Umbilical cord (tissue), 2 donors: Measurements from ENCODE around the gene BABAM2. TPM values are rescaled to one million over a fixed set of nuclear protein-coding genes. Genes with fewer than 3 reads are reported as not detected.

Experiments used
- DNase-seq: peaks from one replicate; pipeline ENCODE4 v3.0.0-alpha.2; 2015; ENCODE audit warnings: low spot score
- total RNA-seq: library from RNA; depleted of rRNA; stranded (reverse); fragments of >200 nt; gene quantifications from one replicate; pipeline ENCODE4 v1.2.3, GENCODE V29; 2014; ENCODE audit warnings: low replicate concordance; ENCODE audit not compliant: insufficient read depth

Gene BABAM2
- total RNA-seq, 1 donor from 2014 or later, result 38.5 TPM

DNA sequence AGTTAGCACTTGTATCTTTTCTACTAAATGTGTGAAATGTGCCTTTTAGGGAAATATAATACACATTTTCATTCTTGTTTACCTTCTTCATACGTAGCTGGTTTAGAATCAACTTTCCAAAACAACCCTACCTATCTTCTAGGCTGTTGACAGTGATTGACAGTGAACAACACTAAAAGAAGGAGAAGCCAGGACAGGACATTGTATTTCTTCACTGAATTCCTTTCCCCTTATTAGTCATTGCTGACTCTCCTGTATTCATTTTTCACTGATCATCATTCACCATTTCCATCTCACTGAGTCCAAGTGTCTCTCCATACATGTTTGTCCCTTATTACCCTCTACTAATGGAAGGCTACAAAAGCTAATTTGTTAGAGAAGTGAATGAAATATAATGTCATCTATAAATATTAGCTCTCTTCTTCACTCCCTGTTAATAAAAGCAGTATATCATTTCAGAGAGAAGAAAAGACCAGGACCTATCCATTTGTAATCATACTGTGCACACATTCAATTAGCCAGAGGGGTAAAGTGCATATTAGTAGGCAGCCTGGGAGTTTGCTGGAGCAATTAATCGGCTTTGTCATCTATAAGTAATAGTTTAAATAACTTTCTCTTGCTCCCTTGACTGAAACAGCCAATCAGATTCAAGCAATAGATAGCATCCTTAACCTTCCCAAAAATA lies 309.6 kb downstream of the BABAM2 start:
- no peak for DNase-seq

DNA sequence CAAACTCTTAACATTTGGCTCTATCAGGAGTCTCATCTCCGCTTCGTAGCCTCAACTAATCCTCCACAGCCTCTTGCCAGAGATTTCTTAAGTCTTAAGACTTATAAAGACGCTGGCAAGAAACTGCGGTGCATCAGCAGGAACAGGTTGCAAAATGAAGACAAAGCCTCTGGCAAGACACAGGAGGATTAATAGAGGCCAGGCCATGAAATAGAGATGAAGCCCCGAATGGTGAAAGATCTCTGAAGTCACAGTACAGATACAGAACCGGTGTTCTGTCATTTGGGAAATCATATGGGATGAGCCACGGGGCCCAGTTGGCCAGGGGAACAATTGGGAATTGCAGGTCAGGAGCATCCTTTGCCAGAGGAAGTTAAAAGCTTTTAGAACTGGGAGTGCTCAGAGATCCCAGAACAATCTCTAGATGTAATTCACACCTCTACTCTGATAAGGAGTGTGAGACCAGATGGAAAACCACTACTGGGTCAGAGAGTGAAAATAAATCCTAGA lies 311.2 kb downstream of the BABAM2 start:
- DNase-seq, result peak; percentile 59

DNA sequence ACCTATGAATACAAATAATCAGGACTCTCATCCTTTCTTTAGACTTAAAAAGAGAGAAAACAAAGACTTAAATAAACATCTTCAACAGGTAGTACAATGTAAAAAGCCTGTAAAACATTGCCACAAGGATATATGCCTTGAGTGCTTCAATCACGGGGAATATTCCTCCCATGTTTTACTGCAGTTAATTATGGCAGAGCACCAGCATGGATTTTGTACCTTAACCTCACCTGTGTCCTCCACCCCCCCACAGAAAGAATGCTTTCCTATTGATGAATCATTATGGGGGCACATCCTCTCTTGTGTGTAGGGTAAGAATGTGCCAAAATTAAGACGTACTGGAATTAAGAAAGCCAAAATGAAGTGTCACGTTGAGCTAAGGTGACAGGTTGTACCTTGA lies 312.2 kb downstream of the BABAM2 start:
- DNase-seq, result no peak

DNA sequence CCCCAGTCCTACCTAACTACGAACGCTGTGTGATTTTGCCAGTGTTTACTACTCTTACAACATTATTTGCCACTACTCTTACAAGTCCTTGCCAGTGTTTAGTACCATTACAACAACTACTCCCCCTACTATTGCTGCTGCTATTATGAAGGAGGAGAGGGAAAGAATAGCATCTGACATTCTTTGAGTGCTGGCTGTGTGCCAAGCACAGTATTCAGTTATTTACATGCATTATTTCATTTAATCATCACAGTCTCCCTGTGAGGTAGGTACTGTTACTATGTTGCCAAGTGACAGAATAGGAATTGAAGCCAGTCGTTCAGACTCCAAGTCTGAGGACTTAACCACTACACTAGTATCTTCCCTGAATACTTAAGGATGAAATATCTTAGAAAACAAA lies 316.2 kb downstream of the BABAM2 start:
- DNase-seq, result no peak

DNA sequence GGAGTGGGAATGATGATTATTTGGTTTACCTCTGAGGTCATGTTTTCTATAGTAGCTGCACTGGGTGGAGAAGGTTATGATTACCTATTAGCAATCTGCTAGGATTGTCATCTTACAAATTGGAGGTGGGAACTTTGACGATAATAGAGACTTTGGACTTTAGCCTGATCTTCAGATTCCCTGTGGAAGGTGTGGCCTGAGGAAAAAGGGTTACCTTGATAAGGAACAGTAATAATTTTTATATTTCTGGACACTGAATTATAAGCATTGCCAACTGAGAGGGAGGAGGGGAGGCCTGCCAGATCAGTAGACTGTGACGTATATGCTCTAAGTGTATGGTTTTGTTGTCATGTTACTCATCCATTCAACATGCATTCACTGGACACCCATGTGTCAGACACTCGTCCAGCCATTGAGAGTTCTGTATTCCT lies 318.7 kb downstream of the BABAM2 start:
- DNase-seq, result no peak

DNA sequence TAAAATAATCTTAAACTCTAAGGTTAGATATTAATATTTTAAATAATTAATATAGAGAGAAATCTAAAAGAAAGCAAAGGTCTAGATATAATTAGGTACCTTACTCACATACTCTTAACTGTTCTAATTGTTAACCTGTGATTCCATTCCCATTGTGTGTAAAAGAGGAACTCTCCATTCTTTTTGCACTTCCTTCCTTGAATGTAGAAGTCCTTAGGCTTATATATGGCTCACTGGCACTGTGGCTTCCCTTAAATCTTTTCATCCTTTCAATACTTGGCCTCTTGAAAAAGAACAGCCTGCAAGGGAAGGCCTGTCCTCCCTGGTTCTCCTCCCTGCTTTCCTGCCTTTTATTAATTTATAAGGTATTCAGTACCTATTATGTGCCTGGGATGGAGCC lies 319.3 kb downstream of the BABAM2 start:
- DNase-seq, result no peak

GRCh38 chr2:28210535-28210934 lies 320.0 kb downstream of the BABAM2 start:
- no peak for DNase-seq

- DNase-seq, result no peak
Observed at GRCh38 chr2:28216331-28216730, 325.8 kb downstream of the BABAM2 start.

- DNase-seq, result no peak
Observed at GRCh38 chr2:28217042-28217740, 326.7 kb downstream of the BABAM2 start.

DNA sequence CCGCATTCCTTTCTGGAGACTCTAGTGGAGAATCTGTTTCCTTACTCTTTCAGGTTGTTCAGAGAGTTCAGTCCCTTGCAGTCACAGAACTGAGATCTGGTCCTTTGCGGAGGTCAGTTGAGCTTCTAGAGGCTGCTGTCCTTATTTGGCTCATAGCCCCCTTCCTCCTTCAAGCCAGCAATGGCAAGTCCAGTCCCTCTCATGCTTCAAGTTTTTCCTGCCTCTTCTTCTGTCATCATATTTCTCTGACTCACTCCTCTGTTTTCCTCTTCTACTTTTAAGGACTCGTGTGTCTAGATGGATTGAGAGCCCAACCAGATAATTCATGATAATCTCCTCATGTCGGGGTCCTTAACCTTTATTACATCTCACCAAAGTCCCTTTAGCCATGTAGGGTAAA lies 328.6 kb downstream of the BABAM2 start:
- no peak for DNase-seq

DNA sequence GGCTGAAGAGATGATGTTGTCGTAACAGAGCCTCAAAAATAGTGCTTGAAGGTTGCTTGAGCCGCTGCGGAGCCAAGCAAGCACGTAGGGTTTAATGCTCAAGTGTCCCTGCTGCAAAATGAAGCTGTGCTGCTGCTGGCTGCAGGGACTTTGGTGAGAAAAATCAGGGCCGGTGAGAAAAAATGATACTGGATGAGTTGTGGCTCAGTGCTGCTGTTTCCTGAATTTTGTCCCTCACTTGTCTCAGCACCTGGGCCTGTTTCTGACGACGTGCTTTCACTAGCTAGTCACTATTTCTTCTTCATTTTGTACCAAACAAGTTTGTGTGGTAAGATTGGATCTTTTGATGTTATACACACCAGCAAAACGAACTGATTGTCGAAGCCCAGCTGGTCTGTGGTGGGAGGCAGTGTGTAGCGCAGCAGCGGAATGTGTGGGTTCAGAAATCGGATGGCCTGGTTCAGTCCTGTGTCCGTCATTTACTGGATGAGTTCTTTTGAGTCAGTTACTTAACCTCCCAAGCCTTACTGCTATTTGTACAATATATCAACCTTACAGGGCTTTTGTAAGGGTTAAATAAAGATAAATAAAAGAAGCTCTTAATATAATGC lies 329.3 kb downstream of the BABAM2 start:
- DNase-seq, result no peak

- DNase-seq, result peak; percentile 87
Observed at GRCh38 chr2:28224648-28225472, 334.3 kb downstream of the BABAM2 start.

DNA sequence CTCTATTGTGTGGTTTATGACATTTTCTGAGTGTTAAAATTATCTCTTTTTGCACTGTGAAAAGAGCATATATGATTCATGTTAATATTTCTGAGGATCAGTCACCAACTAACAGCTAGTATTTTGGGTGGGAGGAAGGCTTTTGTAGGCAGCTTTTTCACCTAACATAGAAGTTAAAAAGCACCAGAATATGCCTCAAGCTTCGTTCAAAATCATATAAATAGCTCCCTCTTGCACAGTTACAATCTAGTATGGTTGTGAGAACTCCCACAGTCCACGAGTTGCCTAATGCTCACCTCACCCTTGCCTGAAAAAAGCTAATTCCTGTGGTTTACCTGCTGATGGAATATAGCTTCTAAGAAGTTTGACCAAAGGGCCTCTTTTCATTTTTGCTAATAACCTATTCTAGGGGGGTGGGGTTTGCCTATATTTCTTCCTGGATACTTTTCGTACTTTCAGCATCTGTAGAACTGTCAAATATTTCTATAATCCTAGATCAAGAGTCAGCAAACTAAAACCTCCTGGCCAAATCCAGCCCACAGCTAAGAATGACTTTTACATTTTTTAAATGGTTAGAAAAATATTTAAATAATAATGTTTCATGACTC lies 335.0 kb downstream of the BABAM2 start:
- DNase-seq, result no peak

GRCh38 chr2:28226558-28226957 lies 336.0 kb downstream of the BABAM2 start:
- no peak for DNase-seq

DNA sequence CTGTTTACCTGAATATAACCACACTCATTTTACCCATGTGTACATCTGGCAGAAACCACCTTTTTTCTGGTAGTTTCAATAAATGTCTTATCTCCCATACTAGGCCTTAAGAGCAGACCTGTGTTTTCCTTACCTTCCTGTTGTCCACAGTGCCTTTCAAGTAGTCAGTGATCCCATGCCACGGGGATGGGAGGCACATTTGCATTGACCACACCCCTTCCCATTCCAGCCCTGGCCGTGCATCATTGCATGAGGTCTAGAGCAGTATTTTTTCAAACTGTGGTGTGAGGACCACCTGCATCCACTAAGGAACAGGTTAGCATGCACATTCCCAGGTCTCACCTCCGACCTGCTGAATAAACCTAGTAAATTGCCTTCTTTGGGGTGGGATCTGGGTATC lies 337.0 kb downstream of the BABAM2 start:
- DNase-seq, result no peak

DNA sequence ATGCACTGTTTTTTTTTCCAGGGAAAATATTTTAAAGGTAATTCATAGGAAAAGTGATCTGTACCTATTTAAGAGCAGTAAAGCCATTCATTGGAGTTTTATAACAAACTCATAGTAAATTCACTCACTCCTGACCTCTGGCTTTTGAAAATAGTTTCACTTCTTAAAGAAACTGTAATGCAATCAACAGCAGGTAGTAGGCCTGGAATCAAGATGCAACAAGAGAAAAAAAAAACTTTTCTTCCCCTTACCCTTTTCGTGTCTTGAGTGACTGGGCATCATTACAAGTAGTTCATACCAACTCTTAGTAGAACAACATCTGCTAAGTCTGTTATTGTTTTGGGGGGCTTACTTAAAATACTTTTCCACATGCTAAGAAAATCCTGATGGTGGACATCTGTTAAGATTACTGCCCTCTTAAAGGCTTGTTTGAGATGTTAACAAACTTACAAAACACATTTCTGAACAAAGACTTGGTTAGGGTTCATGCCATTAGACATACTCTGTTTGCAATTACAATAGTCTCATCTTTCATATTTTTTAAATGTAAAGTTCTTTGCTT lies 338.0 kb downstream of the BABAM2 start:
- no peak for DNase-seq

DNA sequence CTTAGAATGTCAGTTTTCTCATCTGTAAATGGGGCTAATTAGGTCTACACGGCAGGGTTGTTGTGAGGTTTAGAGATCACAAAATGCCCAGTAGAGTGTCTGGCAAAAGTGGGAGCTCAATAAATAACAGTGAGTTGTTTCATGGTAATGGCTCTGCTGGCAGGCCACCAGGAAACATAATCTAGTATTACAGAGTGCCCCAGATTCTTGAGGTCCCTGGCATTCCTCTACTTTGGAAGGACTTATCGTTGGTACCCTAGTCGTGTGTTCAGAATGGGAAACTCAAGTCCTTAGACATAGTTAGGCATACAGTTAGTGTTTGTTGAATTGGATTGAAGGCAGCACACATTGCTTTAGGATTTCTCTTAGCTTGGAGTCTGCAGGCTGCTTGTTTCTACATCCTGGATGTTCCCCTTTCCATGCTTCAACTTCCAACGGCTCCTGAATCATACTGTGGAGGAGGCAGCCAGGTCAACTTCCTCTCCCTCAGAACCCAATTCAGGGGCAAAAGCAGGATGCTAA lies 340.6 kb downstream of the BABAM2 start:
- DNase-seq, result peak; percentile 26

DNA sequence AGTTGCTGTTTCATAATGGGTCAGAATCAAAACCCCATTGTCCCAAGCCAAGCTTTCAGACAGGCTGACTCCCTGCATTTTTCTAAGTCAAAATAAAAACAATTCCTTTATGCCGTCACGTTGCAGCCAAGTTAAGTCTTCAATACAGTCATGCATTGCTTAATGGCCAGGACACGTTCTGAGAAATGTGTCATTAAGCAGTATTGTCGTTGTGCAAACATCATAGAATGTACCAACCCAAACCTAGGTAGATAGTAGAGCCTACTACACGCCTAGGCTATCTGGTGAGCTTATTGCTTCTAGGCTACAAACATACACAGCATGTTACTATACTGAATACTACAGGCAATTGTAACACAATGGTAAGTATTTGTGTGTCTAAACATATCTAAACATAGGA lies 341.8 kb downstream of the BABAM2 start:
- DNase-seq, result no peak

GRCh38 chr2:28233164-28233676 lies 342.7 kb downstream of the BABAM2 start:
- peak; percentile 48 for DNase-seq

GRCh38 chr2:28234807-28235206 lies 344.3 kb downstream of the BABAM2 start:
- no peak for DNase-seq

GRCh38 chr2:28239207-28239606 lies 348.7 kb downstream of the BABAM2 start:
- DNase-seq, result no peak
